NCI-H748 treated with DMSO at 0.1 percent for 48 hours (cell line): ENCODE data around the gene GEMIN8.

Experiments used
- DNase-seq: peaks from one replicate; lab custom pipeline; 2025; lab: John Stamatoyannopoulos, UW

Gene GEMIN8

DNA sequence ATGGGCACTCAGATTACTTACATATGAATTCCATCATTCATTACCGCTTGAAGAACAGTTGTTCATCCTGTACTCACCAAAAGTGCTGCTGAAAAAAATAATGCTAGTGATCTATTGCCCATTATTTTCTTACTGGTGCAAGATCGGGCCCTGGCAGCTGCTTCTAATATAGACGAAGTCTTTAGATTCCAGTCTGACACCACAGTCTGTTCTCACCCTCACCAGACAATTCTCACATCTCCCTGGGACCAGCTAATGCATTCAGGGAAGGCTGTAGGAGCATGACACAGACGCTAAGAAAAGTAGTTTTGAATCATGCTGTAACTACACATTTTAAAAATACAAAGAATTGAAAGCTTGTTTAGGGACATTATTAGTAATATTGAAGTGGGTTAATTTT lies 13.8 kb downstream of the GEMIN8 start:
- DNase-seq, result no peak

DNA sequence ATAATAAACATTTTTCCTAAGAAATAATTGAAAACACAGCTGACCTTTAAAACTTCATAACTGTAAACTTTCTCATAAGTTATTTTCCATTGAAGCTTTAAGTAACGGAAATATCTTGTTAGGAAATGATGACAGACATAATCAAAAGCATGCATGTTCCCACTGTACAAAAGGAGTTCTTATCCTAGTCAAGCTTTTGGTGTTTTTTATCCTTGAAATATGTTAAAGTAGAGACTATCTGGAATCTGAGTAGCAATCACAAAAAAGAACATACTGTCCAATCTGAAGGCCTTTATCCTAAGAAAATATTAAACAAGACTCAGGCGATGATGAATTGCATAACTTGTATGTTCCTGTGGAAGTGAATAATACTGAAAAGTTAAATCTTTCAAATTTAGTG lies 14.4 kb downstream of the GEMIN8 start:
- DNase-seq, result no peak

DNA sequence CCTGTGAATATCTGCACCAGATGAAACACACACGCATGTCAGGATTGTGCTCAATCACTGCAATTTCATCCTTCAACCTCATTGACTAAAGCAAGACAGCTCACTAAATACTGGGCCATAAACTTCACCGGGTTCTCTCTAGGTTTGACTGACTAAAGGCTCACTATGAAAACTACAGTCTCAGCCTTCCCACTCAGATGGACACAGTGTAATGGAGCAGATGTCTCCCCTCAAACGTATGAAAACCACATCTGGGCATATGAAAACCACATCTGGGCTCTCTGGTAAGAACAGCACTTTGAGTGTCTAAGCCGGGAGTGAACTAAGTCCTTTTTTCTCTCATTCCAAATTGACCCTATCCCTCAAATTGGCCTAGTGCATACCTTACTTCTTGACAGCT lies 15.2 kb downstream of the GEMIN8 start:
- DNase-seq, result no peak

DNA sequence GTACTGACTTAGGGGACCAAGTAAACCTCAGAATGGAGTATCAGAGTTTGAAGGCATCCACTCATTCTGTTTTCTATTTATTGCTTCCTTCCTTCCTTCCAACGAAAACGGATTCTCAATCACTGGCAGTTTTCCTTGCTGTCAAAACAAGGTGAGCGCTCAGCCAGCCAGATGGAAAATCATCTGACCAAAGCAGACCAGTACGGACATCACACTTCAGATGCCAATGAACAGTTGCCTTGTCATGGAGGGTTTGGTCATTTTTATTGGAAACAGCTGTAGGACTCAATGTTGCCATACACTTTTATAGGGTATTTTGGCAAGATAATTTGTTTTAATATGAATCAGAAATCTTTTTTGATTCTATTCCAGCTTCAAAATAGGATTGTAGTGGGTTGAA lies 16.6 kb downstream of the GEMIN8 start:
- no peak for DNase-seq

DNA sequence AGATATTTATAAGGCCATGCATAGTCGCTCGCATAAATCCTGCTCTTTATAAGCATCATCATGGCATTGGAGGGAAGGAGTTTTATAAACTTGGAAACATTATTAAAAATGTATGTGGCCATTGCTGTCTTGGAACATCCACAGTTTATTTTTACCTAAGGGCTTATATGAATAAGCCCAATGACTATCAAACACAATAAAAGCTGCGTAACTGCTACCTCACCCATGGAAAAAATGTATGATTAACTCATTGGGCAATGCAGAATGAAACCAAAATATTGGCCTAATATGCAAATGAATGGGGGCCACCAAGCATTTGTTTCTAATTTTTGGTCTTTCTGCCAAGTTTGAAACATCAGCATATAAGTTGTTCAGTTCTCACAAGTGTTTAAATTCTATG lies 19.1 kb downstream of the GEMIN8 start:
- DNase-seq, result no peak

DNA sequence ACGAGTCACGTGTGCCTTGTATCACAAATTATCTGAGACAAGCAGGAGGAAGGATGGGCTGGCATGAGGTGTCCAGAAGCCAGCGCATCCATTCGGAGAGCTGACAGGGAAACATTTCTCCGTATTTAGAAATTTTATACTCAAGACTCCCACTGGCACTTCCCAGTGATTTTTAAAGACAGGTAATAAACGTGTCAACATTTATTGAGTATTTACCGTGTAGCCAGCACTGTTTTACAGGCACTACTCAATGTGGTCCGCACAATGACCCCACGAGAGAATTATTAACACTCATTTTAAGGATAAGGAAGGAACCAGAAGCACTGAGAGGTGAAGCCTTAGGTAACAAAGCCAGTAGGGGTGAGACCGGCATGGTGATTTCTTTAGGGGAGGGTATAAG lies 23.2 kb downstream of the GEMIN8 start:
- no peak for DNase-seq

DNA sequence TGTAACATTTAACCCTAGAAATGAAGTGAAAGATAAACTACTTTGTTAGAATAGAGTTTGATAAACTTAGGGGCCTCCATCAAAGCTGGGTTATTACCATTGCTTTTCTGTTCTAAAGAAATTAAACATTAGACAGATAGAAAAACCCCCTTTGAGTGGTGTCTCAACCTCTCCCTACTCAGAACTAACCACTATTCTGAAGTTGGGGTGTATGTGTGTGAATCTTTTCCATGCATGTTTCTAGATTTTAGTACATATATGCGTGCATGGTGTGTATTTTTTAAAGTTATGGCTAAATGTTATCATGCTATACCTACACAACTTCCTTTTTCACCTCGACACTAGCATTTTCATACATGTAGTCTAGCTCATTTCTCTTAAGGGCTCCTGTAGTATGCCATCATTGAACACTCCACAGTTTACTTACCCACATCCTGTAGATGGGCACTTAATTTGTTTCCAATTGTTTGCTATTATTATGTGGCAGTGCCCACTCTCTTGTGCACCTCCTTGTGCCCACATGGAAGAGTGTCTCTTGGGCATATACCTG lies 25.7 kb downstream of the GEMIN8 start:
- no peak for DNase-seq

DNA sequence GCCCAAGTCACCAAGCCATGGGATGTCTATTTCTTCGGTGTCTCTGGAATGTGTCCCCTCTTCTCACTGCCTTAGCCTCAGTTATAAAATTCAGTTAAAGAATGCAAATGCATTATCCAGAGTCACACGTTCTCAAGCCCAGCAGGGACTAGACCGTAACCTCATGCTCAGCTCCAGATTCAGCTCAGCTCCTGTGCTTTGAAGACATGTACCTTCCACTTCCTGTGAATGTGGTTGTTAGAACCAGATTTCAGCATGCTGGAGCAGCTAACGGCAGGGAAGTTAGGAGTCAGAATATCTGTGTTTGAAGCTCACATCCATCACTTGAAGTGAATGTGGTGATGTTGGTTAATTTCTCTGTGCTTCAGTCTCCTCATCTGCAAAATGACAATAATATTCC lies 26.7 kb downstream of the GEMIN8 start:
- no peak for DNase-seq

DNA sequence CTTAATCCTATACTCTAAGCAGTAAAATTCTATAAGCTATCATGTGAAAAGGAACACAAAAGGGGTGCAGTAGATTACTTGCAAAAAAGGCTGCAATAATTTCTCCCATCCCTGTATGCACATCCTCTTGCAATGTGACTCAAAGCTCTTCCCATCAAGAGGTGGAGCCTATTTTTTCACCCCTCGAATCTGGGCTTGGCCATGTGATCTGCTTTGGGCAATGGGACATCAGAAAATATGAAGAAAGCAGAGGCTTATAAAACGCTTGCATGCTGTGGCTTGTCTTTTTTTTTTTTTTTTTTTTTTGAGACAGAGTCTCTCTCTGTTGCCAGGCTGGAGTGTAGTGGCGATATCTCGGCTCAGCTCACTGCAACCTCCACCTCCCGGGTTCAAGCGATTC lies 33.0 kb downstream of the GEMIN8 start:
- no peak for DNase-seq

DNA sequence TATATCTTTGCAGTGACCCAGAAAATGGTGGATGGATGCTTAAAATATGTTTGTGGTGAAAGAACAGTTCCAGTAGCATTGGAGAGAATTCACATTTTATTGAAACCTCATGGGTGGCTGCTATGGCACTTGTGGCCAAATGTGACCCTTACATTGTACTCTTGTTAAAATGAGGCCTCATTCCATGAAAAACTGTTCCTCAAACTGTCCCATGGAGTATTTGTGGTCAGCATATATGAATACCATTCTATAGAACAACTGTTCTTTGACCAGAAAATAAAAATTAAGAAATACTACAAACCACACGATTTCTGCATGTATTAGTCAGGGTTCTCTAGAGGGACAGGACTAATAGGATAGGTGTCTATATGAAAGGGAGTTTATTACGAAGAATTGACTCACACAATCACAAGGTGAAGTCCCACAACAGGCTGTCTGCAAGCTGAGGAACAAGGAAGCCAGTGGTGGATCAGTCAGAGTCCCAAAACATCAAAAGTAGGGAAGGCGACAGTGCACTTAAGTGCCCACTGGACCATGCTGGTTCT lies 35.1 kb downstream of the GEMIN8 start:
- no peak for DNase-seq

DNA sequence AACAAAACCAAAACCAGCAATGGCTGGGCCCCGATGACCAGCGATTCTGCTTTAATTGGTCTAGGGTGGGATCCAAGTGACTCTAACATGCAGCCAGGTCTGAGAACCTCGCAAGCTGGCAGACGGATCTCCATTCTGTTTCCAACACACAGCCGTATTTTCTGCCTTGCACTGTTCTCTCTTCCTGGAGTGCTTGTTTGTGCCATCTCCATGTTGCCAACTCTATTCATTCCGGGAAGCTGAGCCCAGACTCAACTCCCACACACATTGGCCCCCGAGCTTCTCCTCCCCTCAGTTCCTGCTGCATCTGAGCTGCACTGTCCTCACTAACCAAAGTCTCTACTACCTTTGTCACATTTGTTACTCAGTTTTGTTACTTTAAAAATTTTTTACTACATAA lies 35.6 kb downstream of the GEMIN8 start:
- DNase-seq, result no peak

DNA sequence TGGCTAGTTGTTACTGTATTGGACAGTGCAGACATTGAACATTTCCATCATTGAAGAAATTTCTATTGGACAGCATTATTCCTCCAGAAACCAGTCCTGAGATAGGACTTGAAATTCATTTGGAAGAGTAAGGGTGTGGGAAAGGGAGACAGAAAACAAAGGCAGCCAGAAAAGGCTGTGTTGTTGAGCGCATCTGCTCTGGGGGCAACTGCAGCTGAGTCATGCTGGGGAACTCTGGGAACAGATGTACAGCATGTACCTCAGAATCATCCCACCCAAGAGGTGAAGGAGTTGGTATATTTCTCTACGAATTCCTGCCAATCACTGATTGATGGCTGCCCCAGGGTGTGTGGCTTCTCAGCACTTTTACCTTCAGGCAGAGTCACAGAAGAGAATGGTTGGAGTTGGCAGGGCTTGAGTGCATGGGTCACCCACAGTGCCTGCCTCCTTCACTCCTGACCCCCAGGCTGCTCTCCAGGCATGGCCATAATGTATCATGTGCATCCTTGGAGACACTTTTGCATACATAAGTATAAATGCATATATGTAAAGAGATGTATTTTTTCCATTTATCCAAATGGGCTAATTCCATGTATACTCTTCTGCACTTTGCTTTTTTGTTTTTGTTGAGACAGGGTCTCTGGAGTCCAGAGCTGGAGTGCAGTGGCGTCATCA lies 39.4 kb downstream of the GEMIN8 start:
- no peak for DNase-seq

DNA sequence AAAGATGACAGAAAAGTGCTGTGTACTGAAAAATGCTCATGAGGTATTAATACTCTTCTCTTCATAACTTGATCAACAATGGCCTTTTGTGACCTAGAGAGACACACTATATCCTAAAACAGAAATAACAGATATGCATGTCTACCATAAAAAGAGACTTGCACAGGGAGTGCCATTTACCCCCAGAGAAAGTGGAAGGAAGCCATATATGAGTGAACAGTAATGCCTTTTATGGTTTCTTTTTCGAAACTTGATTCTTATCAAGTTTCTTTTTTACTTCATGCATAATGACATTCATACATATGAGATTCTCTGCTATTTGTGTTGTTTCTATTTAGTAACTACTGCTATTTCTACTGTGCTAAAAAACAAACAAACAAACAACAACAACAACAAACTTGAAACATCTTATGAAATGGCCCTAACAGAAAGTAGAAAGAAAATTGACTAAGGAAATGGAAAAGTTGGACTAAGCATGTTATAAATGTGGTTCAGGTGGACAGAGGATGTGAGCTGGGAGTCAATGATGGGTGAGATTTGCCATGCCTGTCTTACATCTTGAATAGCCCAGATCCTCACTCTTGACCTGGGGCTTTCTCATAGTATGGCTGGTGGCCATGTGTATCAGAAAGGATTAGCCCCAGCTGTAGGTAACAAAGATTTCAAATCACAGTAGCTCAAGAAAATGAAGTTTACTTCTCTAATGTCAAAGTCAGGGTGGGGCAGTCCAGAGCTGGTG lies 43.8 kb downstream of the GEMIN8 start:
- no peak for DNase-seq

DNA sequence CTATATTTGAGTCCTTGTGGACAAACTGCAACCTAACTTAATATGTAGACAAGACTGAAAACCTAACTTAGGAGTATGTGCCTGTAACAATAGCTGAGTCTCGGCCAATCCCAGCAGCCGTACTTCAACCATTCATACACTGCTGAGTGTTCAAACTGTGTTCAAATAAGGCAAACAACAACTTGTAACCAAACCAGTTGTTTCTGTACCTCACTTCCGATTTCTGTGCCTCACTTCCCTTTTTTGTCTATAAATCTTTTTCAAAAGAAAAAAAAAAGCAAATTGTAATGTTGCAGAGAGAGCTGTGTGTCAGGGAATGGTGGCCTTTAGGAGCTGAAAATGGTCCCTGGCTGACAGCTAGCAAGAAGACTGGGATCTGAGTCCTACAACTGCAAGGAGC lies 46.0 kb downstream of the GEMIN8 start:
- no peak for DNase-seq

DNA sequence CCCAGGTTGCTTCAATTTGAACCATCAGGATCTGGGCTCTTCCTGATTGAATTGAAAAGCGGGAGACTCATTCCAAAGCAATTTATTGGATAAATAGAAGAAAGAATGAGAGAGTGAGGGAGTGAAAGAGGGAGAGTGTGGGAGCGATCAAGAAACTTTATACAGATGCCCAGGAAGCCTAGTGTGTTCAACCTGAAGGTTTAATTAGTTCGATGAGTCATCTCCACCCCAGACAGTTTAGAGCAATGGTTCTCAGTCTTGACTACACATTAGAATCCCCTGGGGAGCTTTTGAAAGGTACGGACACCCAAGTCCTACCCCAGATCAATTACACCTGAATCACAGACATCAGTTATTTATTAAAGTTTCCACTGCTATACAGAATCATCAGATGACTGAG lies 61.5 kb downstream of the GEMIN8 start:
- no peak for DNase-seq

DNA sequence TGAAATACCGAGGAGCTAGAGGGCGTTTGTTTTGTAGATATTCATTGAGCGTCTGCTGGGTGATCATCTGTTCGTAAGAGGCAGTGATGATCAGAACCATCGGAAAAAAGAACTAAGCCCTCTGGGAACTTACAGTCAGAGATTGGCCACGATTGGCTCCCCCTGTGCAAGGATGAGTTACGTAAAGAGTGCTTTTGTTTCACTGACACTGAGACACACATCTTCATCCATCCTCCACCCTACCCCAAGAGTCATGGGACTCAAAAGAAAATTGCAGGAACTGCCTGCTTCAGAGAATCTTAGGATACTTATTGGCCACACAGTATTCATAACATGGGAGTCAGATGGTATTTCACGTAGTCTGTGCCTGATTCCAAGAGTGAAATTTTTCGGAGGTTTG lies 62.1 kb downstream of the GEMIN8 start:
- no peak for DNase-seq

DNA sequence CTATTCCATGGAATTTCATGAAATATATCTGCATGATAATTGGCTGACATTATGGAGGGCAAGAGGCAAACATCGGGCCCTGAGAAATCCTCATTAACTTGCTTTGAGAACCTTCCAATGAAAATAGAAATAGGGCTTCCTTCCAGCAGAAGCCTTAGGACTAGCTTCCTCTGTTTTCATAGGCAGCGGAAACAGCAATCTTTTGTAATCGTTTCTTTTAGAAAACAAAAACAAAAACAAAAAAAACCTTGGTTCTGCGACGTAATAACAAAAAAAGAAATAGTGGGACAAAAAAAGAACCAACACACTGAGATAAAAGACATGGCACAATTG lies 62.9 kb downstream of the GEMIN8 start:
- DNase-seq, result no peak

DNA sequence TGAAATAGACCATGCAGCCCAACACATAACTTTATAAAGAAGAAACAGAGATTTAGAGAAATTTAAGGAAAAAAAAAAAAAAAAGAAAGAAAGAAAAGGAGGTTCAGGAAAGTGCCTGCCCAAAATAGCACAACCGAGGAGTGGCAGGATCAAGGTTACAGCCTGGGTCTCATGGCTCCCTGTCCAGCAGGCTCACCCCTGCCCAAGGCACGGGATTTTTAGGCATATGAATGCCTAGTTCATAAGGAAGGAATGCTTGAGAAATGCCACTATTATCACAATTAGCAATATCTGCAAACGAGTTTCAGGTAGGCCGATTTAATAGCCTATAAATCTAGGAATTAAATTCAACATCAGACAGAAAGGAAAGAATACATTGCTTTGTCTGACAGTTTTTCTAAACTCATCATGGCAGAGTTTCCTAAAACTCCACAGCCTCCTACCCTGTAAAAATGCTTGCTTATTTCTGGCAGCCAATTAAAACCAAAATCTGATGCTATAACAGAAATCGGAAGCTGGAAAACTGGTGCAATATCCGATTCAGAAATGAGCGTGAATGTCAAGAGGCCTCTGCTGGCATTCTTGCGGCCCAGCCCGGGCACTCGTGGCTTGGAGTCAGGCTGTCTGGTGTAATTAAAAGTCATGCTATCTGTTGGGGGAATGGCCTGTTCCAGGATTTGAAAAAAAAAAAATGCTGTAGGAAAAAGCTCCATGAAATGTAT lies 63.5 kb downstream of the GEMIN8 start:
- DNase-seq, result no peak

DNA sequence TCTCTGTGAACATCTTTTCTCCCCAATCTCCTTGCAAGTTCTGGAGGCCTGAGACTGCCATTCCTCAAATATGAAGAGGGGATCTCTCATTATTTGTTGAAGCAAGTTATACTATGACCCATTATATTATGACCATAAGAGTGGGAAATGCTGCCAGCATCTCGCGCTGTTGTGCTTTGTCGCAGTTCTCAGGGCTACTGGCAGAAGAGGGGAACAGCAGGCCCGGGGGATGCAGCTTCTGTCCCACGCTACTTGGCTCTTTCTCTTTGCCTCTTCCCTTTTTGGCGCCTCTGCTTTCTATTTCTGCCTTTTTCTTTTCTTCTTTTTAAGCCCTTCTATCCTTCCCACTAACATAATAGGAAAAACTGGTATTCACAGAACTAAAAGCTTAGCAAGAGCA lies 64.2 kb downstream of the GEMIN8 start:
- DNase-seq, result no peak

DNA sequence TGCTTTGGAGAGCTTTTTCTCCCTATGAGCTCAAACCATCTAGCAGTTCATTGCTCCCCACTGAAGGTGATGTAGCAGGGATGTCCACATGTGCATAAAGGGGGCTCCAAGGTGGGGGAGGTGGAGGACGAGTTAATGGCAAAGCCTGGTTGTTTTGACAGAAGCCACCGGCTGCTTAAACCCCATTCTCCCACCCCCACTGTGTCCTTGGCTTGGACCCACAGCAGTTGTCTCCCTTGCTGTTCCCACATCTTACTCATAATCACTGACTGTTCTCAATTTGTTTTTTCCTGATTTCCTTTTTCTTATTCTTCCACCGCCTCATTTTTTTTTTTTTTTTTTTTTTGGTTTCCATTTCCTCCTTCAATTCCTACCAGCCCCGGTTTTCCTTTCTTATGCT lies 72.7 kb downstream of the GEMIN8 start:
- no peak for DNase-seq
